ENCODE measurements around the gene CTDSP1.

Gene CTDSP1

DNA sequence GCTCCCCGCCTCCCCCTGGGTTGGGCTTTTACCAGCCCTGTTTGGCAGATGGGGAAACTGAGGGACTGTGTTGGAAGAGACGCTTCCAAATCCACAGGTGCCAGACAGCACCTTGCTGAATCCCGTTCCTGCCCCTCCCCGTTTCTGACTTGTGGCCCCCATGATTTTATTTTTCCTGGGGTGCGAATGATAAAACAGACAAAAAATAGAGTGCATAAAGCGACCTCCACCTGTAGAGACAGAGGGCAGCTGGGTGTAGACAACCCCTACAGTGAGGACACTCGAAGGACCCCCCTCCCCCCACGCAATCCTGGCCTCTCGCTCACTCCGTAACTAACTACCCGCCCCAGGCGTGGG is 2.2 kb upstream of the CTDSP1 start:
- Mint-ChIP-seq H3K27me3 (no peaks in the 10 kb centered on the region), H3K27ac (peak overlapping the region; percentile 95 to 98), H3K9me3 (no peaks in the 10 kb centered on the region), H3K4me1 (ENCODE audit: low read depth in 2 of 2) (peaks cover 50 to 55% of the 10 kb centered on the region in 2 donors), H3K36me3 (ENCODE audit: insufficient read depth) (peaks cover 53% of the 10 kb centered on the region), H3K4me3 (peak overlapping the region; percentile 92 to 98)
- DNase-seq (no peak), ATAC-seq (replicated peaks) (no peak)

DNA sequence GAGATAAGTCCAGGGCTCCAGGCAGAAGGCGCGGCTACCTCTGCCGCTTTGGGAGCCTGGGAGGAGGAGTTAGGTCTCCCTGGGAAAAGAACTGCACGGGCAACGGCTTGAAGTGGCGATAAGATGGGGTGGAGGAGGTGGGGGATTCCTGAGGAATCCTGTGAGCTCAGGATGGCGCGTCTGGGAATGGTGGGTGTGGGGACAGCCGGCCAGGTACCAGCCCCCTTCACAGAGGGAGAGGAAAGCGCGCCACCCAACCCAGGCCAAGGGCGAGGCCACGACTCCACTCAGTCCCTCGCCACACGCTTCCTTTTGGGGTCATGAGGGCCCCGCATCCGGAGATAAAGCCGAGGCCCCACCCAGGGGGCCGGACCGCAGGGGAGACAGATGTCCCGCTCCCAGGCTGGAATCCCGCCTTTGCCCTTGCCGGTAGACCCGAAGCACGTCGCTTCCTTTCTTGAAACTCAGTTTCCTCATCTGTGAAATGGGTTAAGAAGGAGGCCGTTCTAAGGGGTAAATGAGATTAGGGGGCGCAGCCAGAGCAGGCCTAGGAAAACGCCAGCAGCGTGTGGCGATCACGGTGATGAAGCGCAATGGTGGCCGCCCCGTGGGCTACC is 1.7 kb upstream of the CTDSP1 start:
- Mint-ChIP-seq H3K4me1 (ENCODE audit: low read depth in 2 of 2) (peaks cover 51 to 55% of the 10 kb centered on the region in 2 donors), H3K4me3 (peak overlapping the region; percentile 92 to 98), H3K27me3 (no peaks in the 10 kb centered on the region), H3K27ac (peak overlapping the region; percentile 95 to 98), H3K36me3 (ENCODE audit: insufficient read depth) (peaks cover 57% of the 10 kb centered on the region), H3K9me3 (no peaks in the 10 kb centered on the region)
- ATAC-seq (replicated peaks) = no peak
- peak; percentile 37 to 51 (median 40) for DNase-seq

DNA sequence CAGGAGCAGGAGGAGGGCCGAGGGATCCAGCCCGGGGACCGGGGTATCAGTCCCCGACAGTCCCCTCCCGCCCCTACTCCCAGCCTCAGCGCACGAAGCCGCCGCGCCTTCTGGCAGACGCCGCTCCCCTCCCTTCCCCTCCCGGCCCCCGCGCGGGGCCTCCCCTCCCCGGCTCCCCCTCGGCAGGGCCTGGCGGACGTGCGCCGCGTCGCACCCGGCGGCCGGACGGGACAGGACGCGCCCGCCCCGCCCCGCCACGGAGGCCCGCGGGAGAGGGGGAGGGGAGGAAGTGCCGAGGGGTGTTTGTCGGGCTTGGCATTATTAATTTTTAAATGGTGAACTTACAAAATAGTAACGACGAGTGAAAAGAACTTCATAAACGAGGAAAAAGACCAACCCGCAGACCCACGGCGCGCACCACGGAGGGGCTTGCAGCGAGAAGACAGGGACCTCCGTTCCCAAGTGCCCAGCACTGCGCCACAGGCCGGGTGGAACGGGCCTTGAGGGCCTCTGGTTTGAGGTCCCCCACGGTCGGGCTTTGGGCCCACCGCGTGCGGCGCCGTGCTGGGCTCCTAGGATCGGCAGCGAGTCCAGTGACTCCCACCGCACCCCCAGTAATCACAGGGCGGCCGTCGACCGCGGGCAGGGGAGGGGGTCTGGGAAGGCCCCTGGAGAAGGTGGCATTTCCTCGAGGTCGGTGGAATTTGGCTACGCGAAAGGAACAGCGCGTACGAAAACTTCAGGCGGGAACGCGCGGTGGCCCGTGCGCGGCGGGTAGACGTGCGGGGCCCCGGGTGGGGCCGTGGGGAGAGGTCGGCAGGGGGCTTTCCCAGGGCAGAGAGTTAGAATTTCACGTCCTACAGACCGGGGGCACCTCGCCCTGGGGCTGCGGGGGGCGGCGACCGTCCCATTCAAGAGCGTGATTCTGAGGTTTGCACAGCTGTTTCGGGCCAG is 954 bp upstream of the CTDSP1 start:
- H3K9me3 Mint-ChIP-seq = no peaks in the 10 kb centered on the region
- H3K27me3 Mint-ChIP-seq = no peaks in the 10 kb centered on the region
- peak overlapping the region; percentile 95 to 98 for H3K27ac Mint-ChIP-seq
- ATAC-seq (replicated peaks) (peak; percentile 12), DNase-seq (peak; percentile 53 to 69 (median 58))
- H3K4me1 Mint-ChIP-seq (ENCODE audit: low read depth in 2 of 2) = peaks cover 53 to 55% of the 10 kb centered on the region in 2 donors
- H3K4me3 Mint-ChIP-seq = peak overlapping the region; percentile 92 to 98
- H3K36me3 Mint-ChIP-seq (ENCODE audit: insufficient read depth) = peaks cover 59% of the 10 kb centered on the region

DNA sequence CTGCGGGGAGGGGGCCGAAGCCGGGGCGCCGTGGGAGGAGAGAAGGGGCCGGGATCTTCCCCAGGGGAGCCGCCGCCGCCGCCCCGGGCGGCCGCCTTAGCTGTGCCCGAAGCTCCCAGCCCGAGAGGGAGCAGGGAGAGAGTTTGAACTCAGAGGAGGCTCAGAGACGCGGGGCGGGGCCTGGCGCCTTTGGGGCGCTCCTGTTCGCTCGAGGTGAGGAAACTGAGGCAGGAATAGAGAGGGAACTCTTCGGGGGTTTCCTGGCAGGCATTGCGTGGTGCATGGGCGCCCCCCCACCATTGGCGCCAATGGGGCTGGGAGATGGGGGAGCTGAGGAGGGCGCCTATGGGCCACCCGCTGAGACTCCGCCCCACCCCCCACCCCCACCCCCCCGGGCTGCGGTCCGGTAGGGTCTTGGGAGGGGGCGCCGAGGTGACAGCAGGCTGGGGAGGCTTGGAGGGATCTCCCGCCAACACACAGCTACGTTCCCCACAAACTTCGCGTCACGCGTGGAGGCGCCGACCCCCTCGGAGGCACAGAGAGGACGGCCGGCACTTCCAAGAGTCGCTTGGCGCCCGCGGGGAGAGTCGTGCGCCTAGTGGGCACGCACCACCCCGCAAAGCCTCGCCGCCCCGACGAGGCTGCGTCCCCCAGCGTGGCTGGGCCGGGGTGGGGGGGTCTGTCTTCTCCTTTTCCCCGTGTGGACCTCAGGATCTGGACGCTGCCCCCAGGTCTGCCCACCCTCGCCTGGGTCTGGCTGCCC is 680 bp downstream of the CTDSP1 start:
- H3K4me1 Mint-ChIP-seq (ENCODE audit: low read depth in 2 of 2) = peaks cover 54 to 55% of the 10 kb centered on the region in 2 donors
- DNase-seq (peak in 1 of 3 experiments; percentile 38), ATAC-seq (replicated peaks) (no peak)
- peaks cover 69% of the 10 kb centered on the region for H3K36me3 Mint-ChIP-seq (ENCODE audit: insufficient read depth)
- peak overlapping the region; percentile 92 to 98 for H3K4me3 Mint-ChIP-seq
- H3K27ac Mint-ChIP-seq = peak overlapping the region; percentile 95 to 98
- H3K27me3 Mint-ChIP-seq = no peaks in the 10 kb centered on the region
- H3K9me3 Mint-ChIP-seq = no peaks in the 10 kb centered on the region

DNA sequence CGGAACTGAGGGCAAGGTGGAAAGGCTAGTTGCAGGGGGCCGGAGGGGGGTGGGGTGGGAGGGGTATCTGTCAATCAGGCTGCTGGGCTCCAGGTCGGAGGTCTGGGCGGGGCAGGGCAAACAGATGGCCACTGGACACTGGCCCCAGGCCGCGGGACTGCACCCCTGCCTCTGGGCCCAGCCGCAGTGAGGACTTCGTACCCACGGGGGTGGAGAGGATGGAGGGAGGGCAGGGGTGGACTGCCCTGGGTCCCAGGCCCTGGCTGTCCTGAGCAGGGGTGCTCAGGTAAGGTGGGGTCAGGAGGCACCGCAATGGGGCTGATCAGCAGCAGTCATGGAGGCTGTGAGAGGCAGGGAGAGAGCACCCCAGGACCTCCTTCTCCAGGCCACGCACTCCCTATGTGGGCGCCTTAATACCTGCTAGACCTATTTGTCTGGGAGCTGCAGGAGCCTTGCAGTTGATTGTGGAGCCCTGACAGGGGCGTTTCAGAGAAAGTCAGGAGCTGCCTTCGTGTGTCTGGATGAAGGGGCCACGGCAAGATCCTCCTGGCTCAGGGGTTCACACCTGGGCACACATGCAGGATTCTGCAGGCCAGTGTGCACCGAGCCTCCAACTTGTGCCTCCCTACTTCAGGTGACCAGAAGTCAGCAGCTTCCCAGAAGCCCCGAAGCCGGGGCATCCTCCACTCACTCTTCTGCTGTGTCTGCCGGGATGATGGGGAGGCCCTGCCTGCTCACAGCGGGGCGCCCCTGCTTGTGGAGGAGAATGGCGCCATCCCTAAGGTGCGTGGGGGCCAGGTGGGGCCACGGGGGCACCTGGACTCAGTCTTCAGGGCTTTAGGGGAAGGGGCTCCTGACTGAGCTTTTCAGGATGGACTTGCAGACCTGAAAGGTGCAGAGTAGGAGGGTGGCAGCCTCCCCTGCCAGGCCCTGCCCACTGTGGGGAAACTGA is 1.5 kb downstream of the CTDSP1 start:
- peaks cover 73% of the 10 kb centered on the region for H3K36me3 Mint-ChIP-seq (ENCODE audit: insufficient read depth)
- H3K4me1 Mint-ChIP-seq (ENCODE audit: low read depth in 2 of 2) = peaks cover 56% of the 10 kb centered on the region in 2 donors
- no peaks in the 10 kb centered on the region for H3K27me3 Mint-ChIP-seq
- ATAC-seq (replicated peaks) (no peak), DNase-seq (no peak)
- H3K4me3 Mint-ChIP-seq = peak overlapping the region; percentile 92 to 98
- H3K27ac Mint-ChIP-seq = peak overlapping the region; percentile 19 to 75
- H3K9me3 Mint-ChIP-seq = no peaks in the 10 kb centered on the region

DNA sequence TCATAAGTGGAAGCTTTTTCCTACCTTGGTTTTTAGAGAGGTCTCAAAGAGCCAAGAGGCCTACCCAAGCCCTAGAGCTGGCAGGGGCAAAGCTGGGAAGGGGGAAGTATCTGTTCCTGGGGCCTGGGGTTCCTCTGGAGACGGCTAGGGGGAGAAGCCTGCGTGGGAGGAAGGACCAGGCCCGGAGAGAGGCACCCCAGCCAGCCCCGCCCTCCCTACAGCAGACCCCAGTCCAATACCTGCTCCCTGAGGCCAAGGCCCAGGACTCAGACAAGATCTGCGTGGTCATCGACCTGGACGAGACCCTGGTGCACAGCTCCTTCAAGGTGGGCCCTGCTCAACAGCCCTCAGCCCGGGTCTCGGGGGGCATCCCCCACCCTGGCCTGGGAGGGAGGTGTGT is 2.2 kb downstream of the CTDSP1 start:
- H3K9me3 Mint-ChIP-seq = no peaks in the 10 kb centered on the region
- DNase-seq = no peak
- peaks cover 73% of the 10 kb centered on the region for H3K36me3 Mint-ChIP-seq (ENCODE audit: insufficient read depth)
- peak overlapping the region in 1 of 2 donors; percentile 75 for H3K27ac Mint-ChIP-seq
- H3K27me3 Mint-ChIP-seq = no peaks in the 10 kb centered on the region
- H3K4me3 Mint-ChIP-seq = peak overlapping the region; percentile 92 to 98
- ATAC-seq (replicated peaks) = no peak
- H3K4me1 Mint-ChIP-seq (ENCODE audit: low read depth in 2 of 2) = peaks cover 53% of the 10 kb centered on the region in 2 donors

DNA sequence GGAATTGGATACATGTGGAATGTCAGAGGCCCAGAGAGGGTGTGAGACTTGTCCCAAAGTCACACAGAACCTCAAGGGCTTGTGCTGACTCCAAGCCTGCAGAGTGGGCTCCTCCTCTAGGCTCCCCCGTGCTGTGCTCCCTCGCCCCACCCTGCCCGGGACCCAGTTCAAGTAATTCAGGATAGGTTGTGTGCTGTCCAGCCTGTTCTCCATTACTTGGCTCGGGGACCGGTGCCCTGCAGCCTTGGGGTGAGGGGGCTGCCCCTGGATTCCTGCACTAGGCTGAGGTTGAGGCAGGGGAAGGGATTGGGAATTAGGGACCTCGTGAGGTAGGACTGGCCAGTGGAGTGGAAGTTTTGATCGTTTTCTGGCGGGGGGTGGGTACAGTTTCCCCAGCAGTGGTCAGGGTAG is 2.8 kb downstream of the CTDSP1 start:
- no peaks in the 10 kb centered on the region for H3K27me3 Mint-ChIP-seq
- H3K36me3 Mint-ChIP-seq (ENCODE audit: insufficient read depth) = peaks cover 76% of the 10 kb centered on the region
- DNase-seq (no peak), ATAC-seq (replicated peaks) (no peak)
- H3K4me3 Mint-ChIP-seq = peak overlapping the region; percentile 25 to 98
- no peak overlapping the region for H3K27ac Mint-ChIP-seq
- no peaks in the 10 kb centered on the region for H3K9me3 Mint-ChIP-seq
- peaks cover 53 to 54% of the 10 kb centered on the region in 2 donors for H3K4me1 Mint-ChIP-seq (ENCODE audit: low read depth in 2 of 2)

DNA sequence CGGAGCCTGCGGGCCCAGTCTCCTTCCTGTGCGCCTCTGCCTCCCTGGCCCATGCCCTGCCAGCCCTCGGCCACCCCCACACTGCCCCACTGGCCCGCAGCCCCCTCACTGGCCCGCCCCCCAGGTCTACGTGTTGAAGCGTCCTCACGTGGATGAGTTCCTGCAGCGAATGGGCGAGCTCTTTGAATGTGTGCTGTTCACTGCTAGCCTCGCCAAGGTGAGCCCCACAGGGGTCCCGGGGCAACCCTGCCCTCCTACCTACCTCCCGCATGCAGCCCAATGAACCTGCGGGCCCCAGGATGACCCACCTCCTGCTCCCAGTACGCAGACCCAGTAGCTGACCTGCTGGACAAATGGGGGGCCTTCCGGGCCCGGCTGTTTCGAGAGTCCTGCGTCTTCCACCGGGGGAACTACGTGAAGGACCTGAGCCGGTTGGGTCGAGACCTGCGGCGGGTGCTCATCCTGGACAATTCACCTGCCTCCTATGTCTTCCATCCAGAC is 3.3 kb downstream of the CTDSP1 start:
- no peaks in the 10 kb centered on the region for H3K9me3 Mint-ChIP-seq
- ATAC-seq (replicated peaks) (no peak), DNase-seq (no peak)
- peak overlapping the region; percentile 48 to 62 for H3K4me3 Mint-ChIP-seq
- peaks cover 53 to 54% of the 10 kb centered on the region in 2 donors for H3K4me1 Mint-ChIP-seq (ENCODE audit: low read depth in 2 of 2)
- no peak overlapping the region for H3K27ac Mint-ChIP-seq
- H3K27me3 Mint-ChIP-seq = no peaks in the 10 kb centered on the region
- peaks cover 74% of the 10 kb centered on the region for H3K36me3 Mint-ChIP-seq (ENCODE audit: insufficient read depth)

DNA sequence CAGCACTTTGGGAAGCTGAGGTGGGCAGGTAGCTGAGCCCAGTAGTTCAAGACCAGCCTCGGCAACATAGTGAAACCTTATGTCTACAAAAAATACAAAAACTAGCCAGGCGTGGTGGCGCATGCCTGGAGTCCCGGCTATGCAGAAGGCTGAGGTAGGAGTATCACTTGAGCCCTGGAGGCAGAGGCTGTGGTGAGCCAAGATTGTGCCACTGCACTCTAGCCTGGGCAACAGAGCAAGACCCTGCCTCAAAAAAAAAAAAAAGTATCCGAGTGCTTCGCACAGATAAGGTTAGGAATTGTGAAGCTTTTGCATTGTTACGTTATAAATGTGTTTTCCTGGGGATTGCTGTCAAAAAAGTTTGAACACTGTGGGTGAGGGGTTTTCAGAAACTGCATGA is 4.1 kb downstream of the CTDSP1 start:
- H3K4me3 Mint-ChIP-seq = peak overlapping the region; percentile 19 to 62
- no peaks in the 10 kb centered on the region for H3K27me3 Mint-ChIP-seq
- no peak for ATAC-seq (replicated peaks)
- H3K4me1 Mint-ChIP-seq (ENCODE audit: low read depth in 2 of 2) = peaks cover 50 to 59% of the 10 kb centered on the region in 2 donors
- H3K9me3 Mint-ChIP-seq = no peaks in the 10 kb centered on the region
- DNase-seq = no peak
- H3K36me3 Mint-ChIP-seq (ENCODE audit: insufficient read depth) = peaks cover 70% of the 10 kb centered on the region
- peak overlapping the region in 1 of 2 donors; percentile 99 for H3K27ac Mint-ChIP-seq

DNA sequence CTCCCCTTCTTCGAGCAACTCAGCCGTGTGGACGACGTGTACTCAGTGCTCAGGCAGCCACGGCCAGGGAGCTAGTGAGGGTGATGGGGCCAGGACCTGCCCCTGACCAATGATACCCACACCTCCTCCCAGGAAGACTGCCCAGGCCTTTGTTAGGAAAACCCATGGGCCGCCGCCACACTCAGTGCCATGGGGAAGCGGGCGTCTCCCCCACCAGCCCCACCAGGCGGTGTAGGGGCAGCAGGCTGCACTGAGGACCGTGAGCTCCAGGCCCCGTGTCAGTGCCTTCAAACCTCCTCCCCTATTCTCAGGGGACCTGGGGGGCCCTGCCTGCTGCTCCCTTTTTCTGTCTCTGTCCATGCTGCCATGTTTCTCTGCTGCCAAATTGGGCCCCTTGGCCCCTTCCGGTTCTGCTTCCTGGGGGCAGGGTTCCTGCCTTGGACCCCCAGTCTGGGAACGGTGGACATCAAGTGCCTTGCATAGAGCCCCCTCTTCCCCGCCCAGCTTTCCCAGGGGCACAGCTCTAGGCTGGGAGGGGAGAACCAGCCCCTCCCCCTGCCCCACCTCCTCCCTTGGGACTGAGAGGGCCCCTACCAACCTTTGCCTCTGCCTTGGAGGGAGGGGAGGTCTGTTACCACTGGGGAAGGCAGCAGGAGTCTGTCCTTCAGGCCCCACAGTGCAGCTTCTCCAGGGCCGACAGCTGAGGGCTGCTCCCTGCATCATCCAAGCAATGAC is 4.8 kb downstream of the CTDSP1 start:
- peak overlapping the region in 1 of 2 donors; percentile 99 for H3K27ac Mint-ChIP-seq
- ATAC-seq (replicated peaks) = no peak
- H3K9me3 Mint-ChIP-seq = no peaks in the 10 kb centered on the region
- peak overlapping the region; percentile 88 to 89 for H3K4me3 Mint-ChIP-seq
- H3K36me3 Mint-ChIP-seq (ENCODE audit: insufficient read depth) = peaks cover 66% of the 10 kb centered on the region
- no peaks in the 10 kb centered on the region for H3K27me3 Mint-ChIP-seq
- peaks cover 47 to 59% of the 10 kb centered on the region in 2 donors for H3K4me1 Mint-ChIP-seq (ENCODE audit: low read depth in 2 of 2)
- no peak for DNase-seq

DNA sequence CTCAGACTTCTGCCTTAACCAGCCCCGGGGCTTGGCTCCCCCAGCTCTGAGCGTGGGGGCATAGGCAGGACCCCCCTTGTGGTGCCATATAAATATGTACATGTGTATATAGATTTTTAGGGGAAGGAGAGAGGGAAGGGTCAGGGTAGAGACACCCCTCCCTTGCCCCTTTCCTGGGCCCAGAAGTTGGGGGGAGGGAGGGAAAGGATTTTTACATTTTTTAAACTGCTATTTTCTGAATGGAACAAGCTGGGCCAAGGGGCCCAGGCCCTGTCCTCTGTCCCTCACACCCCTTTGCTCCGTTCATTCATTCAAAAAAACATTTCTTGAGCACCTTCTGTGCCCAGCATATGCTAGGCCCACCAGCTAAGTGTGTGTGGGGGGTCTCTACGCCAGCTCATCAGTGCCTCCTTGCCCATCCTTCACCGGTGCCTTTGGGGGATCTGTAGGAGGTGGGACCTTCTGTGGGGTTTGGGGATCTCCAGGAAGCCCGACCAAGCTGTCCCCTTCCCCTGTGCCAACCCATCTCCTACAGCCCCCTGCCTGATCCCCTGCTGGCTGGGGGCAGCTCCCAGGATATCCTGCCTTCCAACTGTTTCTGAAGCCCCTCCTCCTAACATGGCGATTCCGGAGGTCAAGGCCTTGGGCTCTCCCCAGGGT is 5.5 kb downstream of the CTDSP1 start:
- H3K4me3 Mint-ChIP-seq = peak overlapping the region; percentile 88 to 89
- peaks cover 60% of the 10 kb centered on the region for H3K36me3 Mint-ChIP-seq (ENCODE audit: insufficient read depth)

More for the DNA sequence above, 5.5 kb downstream of the CTDSP1 start:
- Mint-ChIP-seq H3K27me3 (no peaks in the 10 kb centered on the region), H3K9me3 (no peaks in the 10 kb centered on the region), H3K4me1 (ENCODE audit: low read depth in 2 of 2) (peaks cover 47 to 59% of the 10 kb centered on the region in 2 donors), H3K27ac (peak overlapping the region; percentile 92 to 99)
- ATAC-seq (replicated peaks) (no peak), DNase-seq (no peak)

Measured in effector memory CD8-positive, alpha-beta T cell (primary cell).